Peyer's patch (tissue), 4 donors: ENCODE measurements around the gene SWAP70.

Source experiments
- CTCF ChIP-seq, 6 experiments: fragments of 450-650 bp in 4 of 6; fragments of 200-600 bp in 2 of 6; sonication (generic) in 1 of 6; IDR thresholded peaks; one replicate each; pipeline ENCODE4 v1.5.1; 2017 to 2019; ENCODE audit warnings: antibody characterized with exemption in 6 of 6, mild to moderate bottlenecking in 3 of 6, moderate library complexity in 1 of 6
- POLR2A ChIP-seq, 2 donors: fragments of 450-650 bp; IDR thresholded peaks; one replicate each; pipeline ENCODE4 v1.5.1; 2017; ENCODE audit warnings: antibody characterized with exemption in 2 of 2, mild to moderate bottlenecking in 2 of 2, moderate library complexity in 2 of 2

GRCh38 chr11:9735236-9735635 is 71.4 kb downstream of the SWAP70 start:
- no peak for TF ChIP-seq CTCF (IDR thresholded peaks at IDR 0.05)
- TF ChIP-seq POLR2A (IDR thresholded peaks at IDR 0.05) = no peak
